GM06990 (cell line): Measurements from ENCODE around the gene C8A.

ENCODE experiments used
- DNase-seq: peaks from one replicate; pipeline ENCODE4 v3.0.0-alpha.2; 2011; ENCODE audit not compliant: insufficient read length; ENCODE audit errors: extremely low read depth
- H3K27me3 ChIP-seq: replicated peaks from 2 replicates; pipeline ENCODE4 v1.6.0; 2011; ENCODE audit warnings: low read length; ENCODE audit not compliant: control insufficient read depth, insufficient read depth
- H3K36me3 ChIP-seq: 2 replicates; pipeline ENCODE4 v1.5.1; 2011; ENCODE audit warnings: low read length; ENCODE audit not compliant: control insufficient read depth, insufficient read depth
- H3K4me3 ChIP-seq: replicated peaks from 2 replicates; pipeline ENCODE4 v1.5.1; 2011; ENCODE audit warnings: low read depth, mild to moderate bottlenecking, control low read depth, low read length
- TF ChIP-seq, protein P1 (sequence below): IDR thresholded peaks from 2 replicates; pipeline ENCODE4 v1.5.1; 2011; ENCODE audit warnings: low read length, control low read depth, mild to moderate bottlenecking, inconsistent platforms; ENCODE audit not compliant: insufficient read depth, poor library complexity, severe bottlenecking

The C8A gene

DNA sequence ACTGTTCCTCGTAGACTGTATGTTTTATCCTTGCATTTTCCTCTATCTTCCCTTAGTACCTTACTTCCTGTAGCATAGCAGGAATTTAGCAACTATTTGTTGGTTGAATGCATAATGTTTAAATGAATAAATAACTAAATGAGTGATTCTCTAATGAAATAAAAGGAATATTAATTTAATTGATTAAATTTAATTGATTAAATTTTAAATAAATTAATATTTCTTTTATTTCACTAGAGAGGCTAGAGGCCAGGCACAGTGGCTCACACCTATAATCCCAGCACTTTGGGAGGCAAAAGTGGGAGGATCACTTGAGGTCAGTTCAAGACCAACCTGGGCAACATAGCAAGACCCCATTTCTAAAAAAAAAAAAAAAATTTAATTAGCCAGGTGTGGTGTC is 85.4 kb downstream of the C8A start:
- Histone ChIP-seq H3K36me3 (no peaks in the 10 kb centered on the region), H3K27me3 (no peaks in the 10 kb centered on the region), H3K4me3 (no peak overlapping the region)
- TF ChIP-seq, protein P1, sequence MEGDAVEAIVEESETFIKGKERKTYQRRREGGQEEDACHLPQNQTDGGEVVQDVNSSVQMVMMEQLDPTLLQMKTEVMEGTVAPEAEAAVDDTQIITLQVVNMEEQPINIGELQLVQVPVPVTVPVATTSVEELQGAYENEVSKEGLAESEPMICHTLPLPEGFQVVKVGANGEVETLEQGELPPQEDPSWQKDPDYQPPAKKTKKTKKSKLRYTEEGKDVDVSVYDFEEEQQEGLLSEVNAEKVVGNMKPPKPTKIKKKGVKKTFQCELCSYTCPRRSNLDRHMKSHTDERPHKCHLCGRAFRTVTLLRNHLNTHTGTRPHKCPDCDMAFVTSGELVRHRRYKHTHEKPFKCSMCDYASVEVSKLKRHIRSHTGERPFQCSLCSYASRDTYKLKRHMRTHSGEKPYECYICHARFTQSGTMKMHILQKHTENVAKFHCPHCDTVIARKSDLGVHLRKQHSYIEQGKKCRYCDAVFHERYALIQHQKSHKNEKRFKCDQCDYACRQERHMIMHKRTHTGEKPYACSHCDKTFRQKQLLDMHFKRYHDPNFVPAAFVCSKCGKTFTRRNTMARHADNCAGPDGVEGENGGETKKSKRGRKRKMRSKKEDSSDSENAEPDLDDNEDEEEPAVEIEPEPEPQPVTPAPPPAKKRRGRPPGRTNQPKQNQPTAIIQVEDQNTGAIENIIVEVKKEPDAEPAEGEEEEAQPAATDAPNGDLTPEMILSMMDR, result no peak
- no peak for DNase-seq

DNA sequence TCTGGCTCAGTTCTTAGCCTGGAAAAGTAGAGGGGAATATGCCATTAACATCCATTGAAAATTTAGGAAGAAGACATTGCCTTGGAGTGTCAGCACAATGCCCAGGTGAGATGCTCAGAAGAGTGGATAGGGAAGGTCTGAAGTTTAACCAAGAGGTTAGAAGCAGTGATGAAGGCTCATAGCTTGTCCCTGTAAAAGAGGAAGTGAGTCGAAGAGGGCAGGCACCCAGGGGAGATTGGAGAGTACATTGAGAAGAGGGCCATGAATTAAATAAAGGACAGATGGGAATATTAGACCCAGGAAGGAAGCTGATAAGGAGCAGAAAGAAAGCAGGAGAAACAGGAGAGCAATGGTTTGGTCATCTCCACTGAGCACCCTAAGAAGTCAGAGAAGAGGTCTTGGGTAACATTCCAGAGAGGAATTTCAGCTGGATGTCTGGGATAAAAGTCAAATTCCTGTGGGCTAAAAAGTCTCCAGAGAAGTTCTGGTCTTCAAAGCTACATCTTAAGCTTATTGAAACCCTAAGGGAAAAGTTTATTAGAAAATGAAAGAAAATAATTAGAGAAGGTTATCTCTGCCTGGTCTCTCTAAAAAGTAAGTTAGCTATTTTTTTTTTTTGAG is 93.9 kb downstream of the C8A start:
- DNase-seq, result no peak
- H3K27me3 ChIP-seq, result no peaks in the 10 kb centered on the region; the same call in 1 of the 2 replicates
- no peaks in the 10 kb centered on the region for H3K36me3 ChIP-seq
- TF ChIP-seq, protein P1, result no peak
- no peak overlapping the region for H3K4me3 ChIP-seq

DNA sequence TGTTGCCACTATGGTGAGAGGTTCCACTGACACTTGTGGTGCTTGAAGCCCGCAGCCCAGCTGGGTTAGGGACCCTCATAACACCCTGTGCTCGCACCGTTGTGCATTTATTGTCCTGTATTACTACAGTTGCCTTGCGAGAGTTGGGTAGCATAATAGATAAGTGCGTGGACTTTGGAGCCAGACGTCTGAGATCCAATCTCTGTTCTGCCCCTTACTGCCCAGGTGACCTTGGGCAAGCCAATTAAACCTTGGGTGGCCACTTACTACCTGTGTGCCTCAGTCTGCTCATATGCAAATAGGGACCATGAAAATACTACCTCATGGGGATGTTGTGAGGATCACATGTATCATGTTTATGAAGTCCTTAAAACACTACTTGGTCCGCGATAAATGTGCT is 97.9 kb downstream of the C8A start:
- DNase-seq, result no peak
- no peak overlapping the region for H3K4me3 ChIP-seq
- H3K36me3 ChIP-seq, result no peaks in the 10 kb centered on the region
- H3K27me3 ChIP-seq, result no peaks in the 10 kb centered on the region; the same call in 1 of the 2 replicates
- TF ChIP-seq, protein P1, result no peak

DNA sequence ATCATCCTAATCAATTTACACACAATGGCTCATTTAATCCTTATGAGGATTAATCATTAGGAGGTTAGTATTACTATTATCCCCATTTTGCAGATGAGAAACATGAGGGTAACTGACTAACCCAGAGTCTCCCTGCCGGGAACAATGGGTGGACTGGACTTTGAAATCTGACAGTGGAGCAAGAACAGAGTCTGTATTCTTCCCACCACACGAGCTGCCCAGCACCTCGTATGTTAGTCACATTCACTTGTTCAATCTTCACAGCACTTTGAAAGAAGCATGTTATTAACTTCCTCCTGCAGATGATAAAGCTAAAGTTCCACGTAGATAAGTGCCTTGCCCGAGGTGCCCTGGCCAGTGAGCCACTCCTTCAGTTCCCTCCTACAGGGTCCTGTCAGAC is 98.8 kb downstream of the C8A start:
- no peaks in the 10 kb centered on the region for H3K36me3 ChIP-seq
- no peak overlapping the region for H3K4me3 ChIP-seq
- DNase-seq, result no peak
- H3K27me3 ChIP-seq, result no peaks in the 10 kb centered on the region; the same call in 1 of the 2 replicates
- TF ChIP-seq, protein P1, result no peak

DNA sequence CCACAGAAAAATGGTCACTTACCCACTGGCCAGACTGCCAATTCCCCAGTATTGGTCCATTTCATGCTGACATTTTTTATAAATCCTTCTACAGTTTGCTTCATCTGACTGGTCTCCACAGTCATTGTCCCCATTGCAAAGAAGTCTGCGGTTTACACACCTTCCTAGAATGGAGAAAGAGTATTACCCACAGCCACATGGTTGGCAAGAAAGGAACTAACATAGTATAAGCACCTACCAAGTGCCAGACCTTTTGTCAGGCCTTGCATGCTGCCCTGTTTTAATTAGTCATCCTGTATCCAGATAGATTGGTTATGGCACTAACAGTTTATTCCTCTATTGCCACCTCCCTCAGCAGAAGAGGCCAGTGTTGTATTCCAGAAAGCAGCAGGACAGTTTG is 100.1 kb downstream of the C8A start:
- no peak for DNase-seq
- H3K36me3 ChIP-seq, result no peaks in the 10 kb centered on the region
- H3K27me3 ChIP-seq, result no peaks in the 10 kb centered on the region; the same call in 1 of the 2 replicates
- TF ChIP-seq, protein P1, result no peak
- H3K4me3 ChIP-seq, result no peak overlapping the region

DNA sequence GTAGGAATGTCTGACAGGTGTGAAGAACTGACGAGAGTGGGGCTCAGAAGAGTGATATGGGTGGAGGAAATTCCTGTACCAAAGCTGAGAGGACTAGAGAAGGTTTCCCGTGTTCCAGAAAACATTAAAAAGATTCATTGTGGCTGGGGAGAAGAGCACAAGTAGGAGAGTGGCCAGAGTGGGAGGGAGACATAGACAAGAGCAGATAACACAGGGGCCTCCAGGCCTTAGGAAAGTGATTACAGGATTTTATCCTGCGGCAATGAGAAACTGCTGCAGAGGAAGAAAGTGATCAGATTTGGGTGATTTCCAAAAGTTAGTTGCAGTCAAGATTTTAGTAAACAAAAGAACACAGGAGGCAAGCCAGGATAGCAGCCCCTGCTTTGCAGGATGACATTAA is 103.3 kb downstream of the C8A start:
- DNase-seq, result no peak
- no peaks in the 10 kb centered on the region for H3K27me3 ChIP-seq
- no peak overlapping the region for H3K4me3 ChIP-seq
- H3K36me3 ChIP-seq, result no peaks in the 10 kb centered on the region
- TF ChIP-seq, protein P1, result no peak
